GM12878 (cell line): ENCODE data around the gene RGS6. TPM values are rescaled to one million over a fixed set of nuclear protein-coding genes. Genes with fewer than 3 reads are reported as not detected.

Experiments used
- ATAC-seq: fragments of 200-7000 bp; cut with Tn5 transposase; 3 replicates; pipeline ENCODE4 v1.9.1; 2020; ENCODE audit warnings: mild to moderate bottlenecking, moderate library complexity
- BruUV-seq: library from RNA; stranded (reverse); fragments of 400-500 nt; replicated peaks from 2 replicates; lab custom pipeline; 2021; lab: Mats Ljungman, UMichigan
- CTCF ChIA-PET: fragments of 300-600 bp; sonication (Branson Sonifier 250); formaldehyde crosslinking; extraction: SDS; loops from one replicate; lab custom pipeline; 2021; ENCODE audit warnings: inconsistent platforms; lab: Yijun Ruan, JAX
- POLR2A ChIA-PET: fragments of 350-600 bp; formaldehyde crosslinking; extraction: SDS; loops from one replicate; lab custom pipeline; 2021; ENCODE audit warnings: inconsistent platforms; lab: Charles Lee
- RAD21 ChIA-PET: fragments of 300-600 bp; sonication (Branson Sonifier 250); formaldehyde crosslinking; loops from one replicate; lab custom pipeline; 2023; ENCODE audit warnings: antibody characterized with exemption; ENCODE audit not compliant: unreplicated experiment; lab: Charles Lee
- SMC1A ChIA-PET: fragments of 300-600 bp; sonication (Branson Sonifier 250); formaldehyde crosslinking; loops from one replicate; lab custom pipeline; 2023; ENCODE audit not compliant: unreplicated experiment, uncharacterized antibody; lab: Charles Lee
- DNase-seq: peaks from one replicate; pipeline ENCODE4 v3.0.0-alpha.2; 2011; ENCODE audit warnings: low read depth, low spot score
- FAIRE-seq: peaks from 3 replicates; lab custom pipeline; 2011; peaks lifted over from hg19 to GRCh38; lab: Jason Lieb, UNC
- H2AFZ ChIP-seq: 2 replicates; pipeline ENCODE4 v1.6.0; 2011; ENCODE audit warnings: low read depth, low read length, control low read depth; ENCODE audit not compliant: control insufficient read depth
- H3K27ac ChIP-seq: 2 replicates; pipeline ENCODE4 v1.5.1; 2011; ENCODE audit warnings: control low read depth; ENCODE audit not compliant: control insufficient read depth, insufficient read depth
- H3K27me3 ChIP-seq, 2 experiments: replicated peaks in 1 of 2; 2 replicates each; pipeline versions ENCODE4 v1.6.0 to v1.6.1; 2011; ENCODE audit warnings: low read length in 1 of 2; ENCODE audit not compliant: control insufficient read depth in 2 of 2, insufficient read depth in 2 of 2
- H3K36me3 ChIP-seq, 2 experiments: 2 replicates each; pipeline ENCODE4 v1.5.1; 2011; ENCODE audit warnings: low read length in 1 of 2; ENCODE audit not compliant: control insufficient read depth in 2 of 2, insufficient read depth in 2 of 2
- H3K4me1 ChIP-seq: 2 replicates; pipeline ENCODE4 v1.6.1; 2011; ENCODE audit warnings: mild to moderate bottlenecking, low read length, moderate library complexity, mixed read lengths; ENCODE audit not compliant: control insufficient read depth, insufficient read depth
- H3K4me2 ChIP-seq: 2 replicates; pipeline ENCODE4 v1.6.0; 2011; ENCODE audit warnings: control low read depth; ENCODE audit not compliant: control insufficient read depth, insufficient read depth
- H3K4me3 ChIP-seq: fragments of 200-600 bp; sonication (generic); 2 replicates; pipeline ENCODE4 v1.5.1; 2016
- H3K79me2 ChIP-seq: 2 replicates; pipeline ENCODE4 v1.6.0; 2011; ENCODE audit warnings: low read length; ENCODE audit not compliant: control insufficient read depth, insufficient read depth
- H3K9ac ChIP-seq: 2 replicates; pipeline ENCODE4 v1.8.0; 2011; ENCODE audit warnings: low read length, control low read depth, mixed read lengths; ENCODE audit not compliant: control insufficient read depth, insufficient read depth
- H3K9me3 ChIP-seq: replicated peaks from 3 replicates; pipeline ENCODE4 v1.5.1; 2011; ENCODE audit warnings: mild to moderate bottlenecking, low read length; ENCODE audit not compliant: control insufficient read depth, insufficient read depth
- H4K20me1 ChIP-seq: 2 replicates; pipeline ENCODE4 v1.6.0; 2011; ENCODE audit not compliant: control insufficient read depth, insufficient read depth
- CHD1 ChIP-seq: IDR thresholded peaks from 2 replicates; pipeline ENCODE4 v1.6.1; 2012; ENCODE audit warnings: low read depth, low read length, improper control_type of control experiment
- CHD4 ChIP-seq: fragments of 200-600 bp; sonication (generic); IDR thresholded peaks from 2 replicates; pipeline ENCODE4 v1.6.1; 2016; ENCODE audit warnings: mild to moderate bottlenecking
- EED ChIP-seq: sonication (generic); IDR thresholded peaks from 2 replicates; pipeline ENCODE4 v1.6.1; 2016; ENCODE audit warnings: antibody characterized with exemption, low read depth
- IKZF1 ChIP-seq: fragments of 450-650 bp; conservative IDR thresholded peaks from 2 replicates; pipeline ENCODE4 v1.6.1; 2017; ENCODE audit warnings: antibody characterized with exemption, mild to moderate bottlenecking
- MEF2B ChIP-seq: fragments of 450-650 bp; IDR thresholded peaks from 2 replicates; pipeline ENCODE4 v1.6.1; 2018; ENCODE audit warnings: mild to moderate bottlenecking, moderate library complexity; ENCODE audit not compliant: partially characterized antibody, poor library complexity, severe bottlenecking
- MYC ChIP-seq: IDR thresholded peaks from 2 replicates; pipeline ENCODE4 v1.6.1; 2011; ENCODE audit warnings: mild to moderate bottlenecking, low read length, moderate library complexity, inconsistent platforms; ENCODE audit not compliant: insufficient read depth, insufficient replicate concordance, insufficient read length, severe bottlenecking
- PAX5 ChIP-seq: IDR thresholded peaks from 2 replicates; pipeline ENCODE4 v1.6.1; 2011; ENCODE audit warnings: low read depth, low read length, borderline replicate concordance
- RAD21 ChIP-seq: IDR thresholded peaks from 2 replicates; pipeline ENCODE4 v1.6.1; 2011; ENCODE audit warnings: mild to moderate bottlenecking, low read depth, low read length, moderate library complexity; ENCODE audit not compliant: insufficient read depth
- SP1 ChIP-seq: IDR thresholded peaks from one replicate; pipeline ENCODE4 v1.6.1; 2011; ENCODE audit warnings: low read depth, low read length
- ZBED1 ChIP-seq: IDR thresholded peaks from 2 replicates; pipeline ENCODE4 v1.6.1; 2016; ENCODE audit warnings: borderline replicate concordance
- WGBS: methylation state at CpG from one replicate; pipeline ENCODE4 v1.1.6; 2016; ENCODE audit warnings: low lambda C conversion rate; ENCODE audit not compliant: insufficient replicate concordance, insufficient coverage; ENCODE audit errors: missing lambda C conversion rate; 5-methylcytosine and 5-hydroxymethylcytosine counted together
- in situ Hi-C: fragments of 300-500 bp; cut with MboI; formaldehyde crosslinking; loops from 9 replicates; pipeline ENCODE4 v1.14.3; 2018; ENCODE audit warnings: mixed read lengths
- intact Hi-C: fragments of 100-400 bp; cut with micrococcal nuclease; formaldehyde crosslinking; loops from one replicate; pipeline ENCODE4 v1.14.2; 2022; ENCODE audit not compliant: unreplicated experiment
- polyA plus RNA-seq, 11 experiments: library from polyadenylated mRNA; depleted of rRNA in 4 of 11; unstranded in 6 of 11; stranded (reverse) in 5 of 11; fragments of >200 nt; fragmentation: Nextera tagmentation in 4 of 11; fragmentation: Illumina TruSeq in 1 of 11; extraction: Ambion mirVana in 4 of 11; extraction: Trizol in 1 of 11; gene quantifications; 1 replicate in 1 of 11; 2 replicates in 10 of 11; pipeline versions ENCODE4 v1.2.1 to v1.2.3, GENCODE V29; 2011 to 2016; ENCODE audit warnings: inconsistent platforms in 2 of 11, missing spikeins in 2 of 11, low read depth in 1 of 11
- total RNA-seq, 4 experiments: library from RNA; depleted of rRNA in 3 of 4; stranded (reverse); fragments of >200 nt in 3 of 4; fragmentation: Illumina TruSeq in 1 of 4; extraction: Trizol in 1 of 4; gene quantifications; 2 replicates each; pipeline versions ENCODE4 v1.2.1 to v1.2.3, GENCODE V29; 2013 to 2021

Gene RGS6
- total and polyA plus RNA-seq, 10 of the 15 experiments (the other 5 are each of a cell fraction or from before 2014, with no cell fraction given), result 3.9 to 18.1 (median 12.4) TPM

DNA sequence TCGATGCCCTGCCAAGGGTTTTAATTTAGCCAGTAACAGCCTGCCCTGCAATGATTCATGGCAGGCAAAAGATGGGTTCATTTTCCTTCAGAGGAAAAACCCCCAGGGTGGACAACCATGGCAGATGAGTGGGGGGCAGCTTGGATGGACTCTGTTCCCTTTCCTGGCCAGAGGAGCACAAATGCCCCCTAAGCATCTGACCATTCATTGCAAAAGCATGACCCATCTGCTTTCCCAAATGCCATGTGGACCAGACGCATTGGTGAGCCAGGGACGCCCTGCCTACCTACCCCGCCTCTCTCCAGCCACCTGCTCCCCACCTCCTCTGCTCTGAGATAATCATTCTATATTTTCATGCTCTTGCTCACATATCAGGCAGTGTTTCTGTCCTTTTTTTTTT is 679.8 kb downstream of the RGS6 start:
- Histone ChIP-seq H3K27me3 (no peaks in the 10 kb centered on the region; a peak in 1 of 4 replicates), H3K9ac (no peak overlapping the region), H3K4me1 (no peaks in the 10 kb centered on the region), H3K79me2 (no peaks in the 10 kb centered on the region), H3K36me3 (no peaks in the 10 kb centered on the region), H3K9me3 (no peaks in the 10 kb centered on the region), H3K4me3 (no peak overlapping the region), H3K4me2 (no peak overlapping the region), H2AFZ (no peak overlapping the region), H3K27ac (no peak overlapping the region), H4K20me1 (no peaks in the 10 kb centered on the region)
- ChIA-PET POLR2A (no interaction called here), CTCF (no interaction called here), RAD21 (no interaction called here), SMC1A (interaction anchor here (1.0 kb wide), 1 partner anchor 36 kb away, joined by 3 read pairs; no protein-coding TSS in a partner anchor)
- intact Hi-C loops, result no loop called here
- no peak for TF ChIP-seq CHD1
- no peak for TF ChIP-seq RAD21
- no peak for TF ChIP-seq CHD4
- TF ChIP-seq EED, result no peak
- no peak for TF ChIP-seq IKZF1
- no peak for TF ChIP-seq SP1
- TF ChIP-seq PAX5, result no peak
- TF ChIP-seq ZBED1, result no peak
- FAIRE-seq (no peak), ATAC-seq (no peak), DNase-seq (no peak)
- in situ Hi-C loops, result no loop called here
- BruUV-seq, result no TSS peak
- 75% methylated on average over 4 of the region's 4 CpGs for WGBS

DNA sequence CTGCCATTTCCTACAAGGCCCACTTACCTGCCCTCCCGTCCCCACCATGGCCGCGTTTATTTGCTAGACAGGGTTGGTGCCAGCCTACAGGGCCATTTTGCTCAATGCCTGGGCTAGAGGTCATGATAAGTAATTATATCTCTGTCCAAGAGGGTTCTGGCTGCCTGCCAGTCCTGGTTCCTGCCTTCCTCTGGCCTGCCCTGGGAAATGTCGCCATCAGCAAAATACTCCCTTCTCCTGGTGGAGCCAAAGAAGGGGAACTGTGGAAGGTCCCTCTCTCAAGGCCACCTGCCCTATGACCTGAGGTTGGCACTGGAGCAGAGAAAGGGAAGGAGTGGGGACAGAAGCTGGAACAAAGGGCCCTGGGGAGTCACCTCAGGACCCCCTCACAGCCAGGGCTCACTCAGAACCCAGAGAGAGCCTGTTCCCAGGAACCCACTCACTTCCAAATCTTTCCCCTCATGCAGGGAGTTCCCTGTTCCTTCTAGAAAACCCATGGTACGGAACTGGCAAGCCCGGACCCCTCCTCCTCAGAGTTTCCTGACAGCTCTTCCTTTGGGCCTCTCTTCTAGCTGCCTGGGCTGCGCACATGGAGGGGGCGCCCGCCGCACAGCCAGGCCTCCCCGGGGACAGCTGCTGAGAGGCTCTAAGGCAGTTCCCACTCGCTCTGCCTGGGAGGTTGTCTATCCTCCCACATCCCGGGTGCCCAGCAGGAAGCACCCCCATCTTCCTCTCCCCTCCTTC is 681.2 kb downstream of the RGS6 start:
- ChIA-PET RAD21 (interaction anchor here (1.1 kb wide), 1 partner anchor 32 kb away, joined by 4 read pairs; no protein-coding TSS in a partner anchor), SMC1A (no interaction called here), POLR2A (no interaction called here), CTCF (interaction anchor here (0.9 to 1.3 kb wide), 2 partner anchors 72 to 291 kb away, joined by 3 read pairs; no protein-coding TSS in a partner anchor)
- Histone ChIP-seq H3K79me2 (no peaks in the 10 kb centered on the region), H3K9me3 (no peaks in the 10 kb centered on the region), H3K4me1 (no peaks in the 10 kb centered on the region), H3K9ac (no peak overlapping the region), H3K27ac (no peak overlapping the region), H3K4me3 (no peak overlapping the region), H2AFZ (no peak overlapping the region), H3K36me3 (no peaks in the 10 kb centered on the region), H3K27me3 (no peaks in the 10 kb centered on the region; a peak in 1 of 4 replicates), H3K4me2 (no peak overlapping the region), H4K20me1 (no peaks in the 10 kb centered on the region)
- peak; percentile 16; the same call in 1 of the 3 replicates for ATAC-seq
- no peak for FAIRE-seq
- no TSS peak for BruUV-seq
- peak; percentile 30 for TF ChIP-seq MEF2B
- no peak for TF ChIP-seq MYC
- in situ Hi-C loops, result no loop called here
- 51% methylated on average over 13 of the region's 13 CpGs for WGBS
- DNase-seq, result no peak
- intact Hi-C loops, result no loop called here
